AG10803 (cell line): Measurements from ENCODE around the gene SLC35B2.

Experiments
- DNase-seq: peaks from one replicate; pipeline ENCODE4 v3.0.0; 2010; ENCODE audit warnings: low read depth
- H3K4me3 ChIP-seq: 2 replicates; pipeline ENCODE4 v1.5.1; 2011; ENCODE audit warnings: mild to moderate bottlenecking, low read length, control low read depth
- TF ChIP-seq, protein P1 (sequence below): conservative IDR thresholded peaks from 2 replicates; pipeline ENCODE4 v1.5.1; 2011; ENCODE audit warnings: mild to moderate bottlenecking, low read length, control low read depth, inconsistent platforms

The SLC35B2 gene

GRCh38 chr6:44271914-44272313 is 14.6 kb upstream of the SLC35B2 start:
- no peak for DNase-seq
- no peak overlapping the region for H3K4me3 ChIP-seq
- TF ChIP-seq, protein P1, sequence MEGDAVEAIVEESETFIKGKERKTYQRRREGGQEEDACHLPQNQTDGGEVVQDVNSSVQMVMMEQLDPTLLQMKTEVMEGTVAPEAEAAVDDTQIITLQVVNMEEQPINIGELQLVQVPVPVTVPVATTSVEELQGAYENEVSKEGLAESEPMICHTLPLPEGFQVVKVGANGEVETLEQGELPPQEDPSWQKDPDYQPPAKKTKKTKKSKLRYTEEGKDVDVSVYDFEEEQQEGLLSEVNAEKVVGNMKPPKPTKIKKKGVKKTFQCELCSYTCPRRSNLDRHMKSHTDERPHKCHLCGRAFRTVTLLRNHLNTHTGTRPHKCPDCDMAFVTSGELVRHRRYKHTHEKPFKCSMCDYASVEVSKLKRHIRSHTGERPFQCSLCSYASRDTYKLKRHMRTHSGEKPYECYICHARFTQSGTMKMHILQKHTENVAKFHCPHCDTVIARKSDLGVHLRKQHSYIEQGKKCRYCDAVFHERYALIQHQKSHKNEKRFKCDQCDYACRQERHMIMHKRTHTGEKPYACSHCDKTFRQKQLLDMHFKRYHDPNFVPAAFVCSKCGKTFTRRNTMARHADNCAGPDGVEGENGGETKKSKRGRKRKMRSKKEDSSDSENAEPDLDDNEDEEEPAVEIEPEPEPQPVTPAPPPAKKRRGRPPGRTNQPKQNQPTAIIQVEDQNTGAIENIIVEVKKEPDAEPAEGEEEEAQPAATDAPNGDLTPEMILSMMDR = no peak

DNA sequence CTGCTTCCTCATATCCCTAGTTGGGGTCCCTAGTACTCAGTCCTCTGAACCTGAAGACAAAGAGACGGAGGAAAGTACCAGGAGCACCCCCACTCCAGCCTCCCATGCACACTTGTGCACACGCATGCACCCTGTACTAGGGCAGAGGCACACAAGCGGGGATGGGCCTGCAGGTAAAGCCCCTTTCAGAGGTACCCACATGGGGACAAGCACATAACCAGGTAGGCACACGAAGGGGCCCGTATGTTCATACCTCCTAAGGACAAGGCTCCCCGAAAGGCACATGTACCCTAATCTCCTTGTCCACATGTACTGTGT is 14.0 kb upstream of the SLC35B2 start:
- TF ChIP-seq, protein P1 = no peak
- no peak overlapping the region for H3K4me3 ChIP-seq
- DNase-seq = no peak

DNA sequence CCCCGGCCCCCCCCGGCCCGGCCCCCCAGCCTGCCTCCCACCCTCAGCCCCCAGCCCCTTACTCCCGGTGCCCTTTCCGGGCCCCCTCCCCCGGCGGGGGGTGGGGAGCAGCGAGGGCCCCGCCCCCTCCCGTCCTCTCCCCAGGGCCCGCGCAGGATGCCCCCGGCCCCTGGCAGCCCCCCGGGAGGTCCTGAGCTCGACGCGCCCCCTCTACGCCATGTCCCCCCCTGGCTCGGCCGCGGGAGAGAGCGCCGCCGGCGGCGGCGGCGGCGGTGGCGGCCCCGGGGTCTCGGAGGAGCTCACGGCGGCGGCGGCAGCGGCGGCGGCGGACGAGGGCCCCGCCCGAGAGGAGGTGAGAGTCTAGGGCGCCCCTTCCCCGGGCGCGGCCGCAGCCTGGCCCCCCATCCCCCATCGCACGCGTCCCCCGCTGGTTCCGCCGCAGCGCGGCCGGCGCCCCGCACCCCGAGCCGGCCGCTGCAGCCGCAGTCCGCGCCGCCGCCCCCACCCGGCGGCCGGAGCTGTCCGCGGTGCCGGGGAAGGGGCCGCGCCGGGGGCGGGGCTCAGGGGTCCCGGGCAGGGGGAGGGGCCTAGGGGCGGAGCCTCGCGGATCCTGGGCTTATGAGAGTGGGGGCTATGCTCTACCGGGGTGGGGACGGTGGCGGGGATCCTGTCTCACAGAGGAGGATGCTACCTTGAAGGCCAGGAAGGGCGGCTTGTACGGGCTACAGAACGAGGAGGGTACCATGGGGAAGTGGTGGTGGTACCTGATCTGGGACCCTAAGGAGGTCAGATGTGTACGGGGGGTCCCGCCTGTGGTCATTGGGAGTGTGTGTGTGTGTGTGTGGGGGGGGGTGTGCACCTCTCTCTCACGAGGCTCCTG is 13.4 kb upstream of the SLC35B2 start:
- no peak for DNase-seq
- H3K4me3 ChIP-seq = no peak overlapping the region

GRCh38 chr6:44269921-44270525 is 12.7 kb upstream of the SLC35B2 start, which contains the start of gene TMEM151B:
Gene TMEM151B (plus strand): TSS chr6:44270450. CDS start chr6:44270743, 293 bp downstream.
- TF ChIP-seq, protein P1 = no peak

More for the DNA sequence above, 13.4 kb upstream of the SLC35B2 start:
- TF ChIP-seq, protein P1 = no peak

DNA sequence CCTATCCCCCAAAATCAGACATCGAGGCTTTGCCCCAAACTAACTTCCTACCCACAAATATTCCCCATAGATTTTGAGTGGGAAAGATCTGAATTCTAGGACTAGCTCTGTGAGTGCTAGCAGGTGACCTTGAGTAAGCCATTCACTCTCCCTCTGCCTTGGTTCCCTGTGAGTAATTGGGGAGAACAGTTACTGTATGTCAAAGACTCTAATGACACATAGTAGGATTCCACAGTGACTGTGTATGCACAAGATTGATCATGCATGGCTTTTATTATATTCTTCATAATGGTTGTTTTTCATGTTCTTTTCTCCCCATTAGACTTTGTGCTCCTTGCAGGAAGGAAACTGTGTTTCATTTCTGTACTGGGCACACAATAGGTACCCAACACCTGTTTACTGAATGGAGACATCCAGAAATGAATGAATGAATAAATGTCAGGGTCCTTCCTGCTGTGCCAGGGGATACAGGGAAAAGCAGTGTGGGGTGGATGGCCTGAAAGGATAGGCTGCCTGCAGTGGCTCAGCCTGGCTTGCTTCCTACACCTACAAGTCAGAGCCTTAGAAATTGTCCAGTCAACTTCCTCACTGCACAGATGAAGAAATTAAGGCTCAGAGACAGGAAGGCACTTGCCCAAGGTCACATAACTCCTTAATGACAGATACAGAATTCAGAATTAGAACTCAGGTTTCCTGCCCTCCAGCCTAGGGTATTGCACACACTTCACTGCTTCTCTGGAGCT is 12.0 kb upstream of the SLC35B2 start:
- no peak for DNase-seq
- no peak overlapping the region for H3K4me3 ChIP-seq
- TF ChIP-seq, protein P1 = no peak

More at GRCh38 chr6:44269921-44270525, 12.7 kb upstream of the SLC35B2 start, which contains the start of gene TMEM151B:
- no peak within 1 kb of the TSS for H3K4me3 ChIP-seq
- no peak for DNase-seq

DNA sequence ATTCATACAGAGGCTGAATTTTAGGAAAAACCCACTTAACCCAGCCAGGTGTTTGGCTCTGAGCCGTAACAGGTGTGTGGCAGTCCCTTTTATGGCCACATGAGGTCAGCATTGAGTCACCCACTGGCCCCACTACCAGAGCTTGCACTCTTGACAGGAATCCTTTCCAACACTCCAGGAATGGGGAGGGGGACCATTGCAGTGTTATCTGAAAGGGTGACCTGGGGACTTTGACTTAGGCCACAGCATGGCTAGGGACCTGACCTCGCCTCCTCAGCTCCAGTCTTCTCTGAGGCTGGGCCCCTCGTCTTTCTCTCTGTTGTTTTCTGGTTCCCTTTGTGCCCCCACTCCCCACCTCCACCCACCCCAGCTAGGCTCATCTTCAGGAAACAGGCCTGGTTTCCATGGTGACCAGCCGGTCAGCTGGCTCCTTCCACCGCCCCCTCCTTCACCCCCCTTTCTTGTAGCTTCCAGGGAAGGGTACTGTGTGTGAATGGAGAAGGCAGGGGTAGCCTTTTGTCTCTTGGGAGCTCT is 10.8 kb upstream of the SLC35B2 start:
- H3K4me3 ChIP-seq = no peak overlapping the region
- DNase-seq = no peak
- TF ChIP-seq, protein P1 = peak; percentile 99
